Fibroblast of lung (primary cell): ENCODE data around the gene GPR42. TPM values are rescaled to one million over a fixed set of nuclear protein-coding genes. Genes with fewer than 3 reads are reported as not detected.

Experiments
- DNase-seq, 2 donors: peaks; one replicate each; pipeline versions ENCODE4 v3.0.0 to v3.0.0-alpha.2; 2010; ENCODE audit warnings: low read depth in 2 of 2
- H2AFZ ChIP-seq: 2 replicates; pipeline ENCODE4 v1.5.1; 2012; ENCODE audit warnings: low read length, control low read depth, inconsistent platforms
- H3K27ac ChIP-seq: 2 replicates; pipeline ENCODE4 v1.5.1; 2011; ENCODE audit warnings: low read length, control low read depth; ENCODE audit not compliant: insufficient read depth
- H3K27me3 ChIP-seq: 2 replicates; pipeline ENCODE4 v1.5.1; 2011; ENCODE audit warnings: mild to moderate bottlenecking, low read length; ENCODE audit not compliant: control insufficient read depth, insufficient read depth
- H3K36me3 ChIP-seq: 2 replicates; pipeline ENCODE4 v1.5.1; 2011; ENCODE audit warnings: low read length; ENCODE audit not compliant: control insufficient read depth, insufficient read depth
- H3K4me1 ChIP-seq: 2 replicates; pipeline ENCODE4 v1.5.1; 2011; ENCODE audit warnings: low read length; ENCODE audit not compliant: control insufficient read depth, insufficient read depth; ENCODE audit errors: extremely low read depth
- H3K4me2 ChIP-seq: 2 replicates; pipeline ENCODE4 v1.5.1; 2011; ENCODE audit warnings: low read length, control low read depth; ENCODE audit not compliant: insufficient read depth; ENCODE audit errors: extremely low read depth
- H3K4me3 ChIP-seq, 4 experiments: fragments of 200-600 bp in 1 of 4; sonication (generic) in 1 of 4; replicated peaks in 1 of 4; 2 replicates each; pipeline ENCODE4 v1.5.1; 2011 to 2016; ENCODE audit warnings: low read length in 4 of 4, low read depth in 3 of 4, mild to moderate bottlenecking in 3 of 4, control low read depth in 2 of 4, inconsistent platforms in 1 of 4, mixed read lengths in 1 of 4; ENCODE audit not compliant: insufficient read depth in 1 of 4; ENCODE audit errors: control extremely low read depth in 1 of 4
- H3K79me2 ChIP-seq: 2 replicates; pipeline ENCODE4 v1.5.1; 2012; ENCODE audit warnings: mild to moderate bottlenecking, low read length, inconsistent platforms; ENCODE audit not compliant: control insufficient read depth, insufficient read depth
- H3K9ac ChIP-seq: 2 replicates; pipeline ENCODE4 v1.5.1; 2011; ENCODE audit warnings: mild to moderate bottlenecking, low read length, control low read depth; ENCODE audit not compliant: insufficient read depth
- H3K9me3 ChIP-seq: 2 replicates; pipeline ENCODE4 v1.5.1; 2012; ENCODE audit warnings: low read depth, low read length; ENCODE audit not compliant: control insufficient read depth, insufficient read depth
- H4K20me1 ChIP-seq: 2 replicates; pipeline ENCODE4 v1.5.1; 2011; ENCODE audit warnings: low read length; ENCODE audit not compliant: control insufficient read depth, insufficient read depth; ENCODE audit errors: extremely low read depth
- EZH2 ChIP-seq: IDR thresholded peaks from 2 replicates; pipeline ENCODE4 v1.5.1; 2012; ENCODE audit warnings: low read length, control low read depth, mild to moderate bottlenecking; ENCODE audit errors: missing control alignments
- polyA plus RNA-seq, 2 donors: library from polyadenylated mRNA; depleted of rRNA in 1 of 2; stranded (reverse) in 1 of 2; unstranded in 1 of 2; fragments of >200 nt; gene quantifications; 2 replicates each; pipeline ENCODE4 v1.2.1, GENCODE V29; 2011 to 2012; ENCODE audit warnings: missing spikeins in 1 of 2
- total RNA-seq: library from RNA; depleted of rRNA; stranded (reverse); fragments of >200 nt; gene quantifications from 2 replicates; pipeline ENCODE4 v1.2.1, GENCODE V29; 2014
- TF ChIP-seq, protein P1 (sequence below), 2 donors: IDR thresholded peaks in 1 of 2; conservative IDR thresholded peaks in 1 of 2; 1 replicate in 1 of 2; 2 replicates in 1 of 2; pipeline ENCODE4 v1.5.1; 2011 to 2012; ENCODE audit warnings: low read length in 2 of 2, control low read depth in 1 of 2, inconsistent platforms in 1 of 2, low read depth in 1 of 2, mild to moderate bottlenecking in 1 of 2

The GPR42 gene
- total and polyA plus RNA-seq, 2 donors (not counting 1 experiment from before 2014, with no cell fraction given) = not detected

DNA sequence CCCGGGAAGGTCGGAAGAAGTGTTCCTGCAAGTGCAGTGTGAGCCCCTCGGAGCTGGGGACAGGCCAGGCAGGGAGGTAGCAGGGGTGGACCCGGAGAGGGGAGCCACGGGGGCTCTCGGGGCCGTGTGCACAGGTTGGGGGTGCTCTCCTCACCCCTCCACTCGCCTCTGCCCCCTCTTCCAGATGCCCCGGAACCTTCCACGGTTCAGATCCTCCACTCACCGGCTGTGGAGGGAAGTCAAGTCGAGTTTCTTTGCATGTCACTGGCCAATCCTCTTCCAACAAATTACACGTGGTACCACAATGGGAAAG is 32.9 kb upstream of the GPR42 start:
- no peaks in the 10 kb centered on the region for H3K4me1 ChIP-seq
- TF ChIP-seq EZH2 = no peak
- TF ChIP-seq, protein P1, sequence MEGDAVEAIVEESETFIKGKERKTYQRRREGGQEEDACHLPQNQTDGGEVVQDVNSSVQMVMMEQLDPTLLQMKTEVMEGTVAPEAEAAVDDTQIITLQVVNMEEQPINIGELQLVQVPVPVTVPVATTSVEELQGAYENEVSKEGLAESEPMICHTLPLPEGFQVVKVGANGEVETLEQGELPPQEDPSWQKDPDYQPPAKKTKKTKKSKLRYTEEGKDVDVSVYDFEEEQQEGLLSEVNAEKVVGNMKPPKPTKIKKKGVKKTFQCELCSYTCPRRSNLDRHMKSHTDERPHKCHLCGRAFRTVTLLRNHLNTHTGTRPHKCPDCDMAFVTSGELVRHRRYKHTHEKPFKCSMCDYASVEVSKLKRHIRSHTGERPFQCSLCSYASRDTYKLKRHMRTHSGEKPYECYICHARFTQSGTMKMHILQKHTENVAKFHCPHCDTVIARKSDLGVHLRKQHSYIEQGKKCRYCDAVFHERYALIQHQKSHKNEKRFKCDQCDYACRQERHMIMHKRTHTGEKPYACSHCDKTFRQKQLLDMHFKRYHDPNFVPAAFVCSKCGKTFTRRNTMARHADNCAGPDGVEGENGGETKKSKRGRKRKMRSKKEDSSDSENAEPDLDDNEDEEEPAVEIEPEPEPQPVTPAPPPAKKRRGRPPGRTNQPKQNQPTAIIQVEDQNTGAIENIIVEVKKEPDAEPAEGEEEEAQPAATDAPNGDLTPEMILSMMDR (conservative IDR thresholded peaks at IDR 0.05 in 1 of 2, IDR thresholded peaks at IDR 0.05 in 1 of 2; ENCODE audit: low read depth in 1 of 2, low read length in 2 of 2) = no peak
- H2AFZ ChIP-seq = no peak overlapping the region
- H3K27me3 ChIP-seq = no peaks in the 10 kb centered on the region
- no peaks in the 10 kb centered on the region for H4K20me1 ChIP-seq
- H3K4me2 ChIP-seq = no peak overlapping the region
- no peaks in the 10 kb centered on the region for H3K36me3 ChIP-seq
- H3K9ac ChIP-seq = no peak overlapping the region
- no peak overlapping the region for H3K27ac ChIP-seq
- no peaks in the 10 kb centered on the region for H3K9me3 ChIP-seq
- H3K79me2 ChIP-seq = no peaks in the 10 kb centered on the region
- no peak for DNase-seq
- no peak overlapping the region for H3K4me3 ChIP-seq

- no peak for DNase-seq
- Histone ChIP-seq H3K4me2 (no peak overlapping the region), H3K36me3 (no peaks in the 10 kb centered on the region), H3K27me3 (no peaks in the 10 kb centered on the region), H3K9me3 (no peaks in the 10 kb centered on the region), H3K9ac (no peak overlapping the region), H3K4me1 (no peaks in the 10 kb centered on the region), H4K20me1 (no peaks in the 10 kb centered on the region), H3K4me3 (no peak overlapping the region), H2AFZ (no peak overlapping the region), H3K27ac (no peak overlapping the region), H3K79me2 (no peaks in the 10 kb centered on the region)
- TF ChIP-seq EZH2 = no peak
- TF ChIP-seq, protein P1 (conservative IDR thresholded peaks at IDR 0.05 in 1 of 2, IDR thresholded peaks at IDR 0.05 in 1 of 2; ENCODE audit: low read depth in 1 of 2, low read length in 2 of 2) = no peak
Measured at GRCh38 chr19:35340431-35340830, 30.4 kb upstream of the GPR42 start.

DNA sequence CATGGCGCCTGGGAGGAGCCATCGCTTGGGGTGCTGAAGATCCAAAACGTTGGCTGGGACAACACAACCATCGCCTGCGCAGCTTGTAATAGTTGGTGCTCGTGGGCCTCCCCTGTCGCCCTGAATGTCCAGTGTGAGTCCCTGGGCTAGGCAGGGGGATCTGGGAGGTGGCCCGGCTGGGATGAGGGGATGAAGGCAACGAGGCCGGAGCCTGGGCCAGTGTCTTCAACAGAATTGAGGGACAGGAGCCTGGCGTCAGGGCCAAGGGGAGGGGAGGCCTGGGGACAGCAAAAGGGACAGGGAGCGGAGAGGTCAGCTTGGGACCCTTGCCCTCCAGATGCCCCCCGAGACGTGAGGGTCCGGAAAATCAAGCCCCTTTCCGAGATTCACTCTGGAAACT is 29.9 kb upstream of the GPR42 start:
- TF ChIP-seq EZH2 = no peak
- TF ChIP-seq, protein P1 (conservative IDR thresholded peaks at IDR 0.05 in 1 of 2, IDR thresholded peaks at IDR 0.05 in 1 of 2; ENCODE audit: low read depth in 1 of 2, low read length in 2 of 2) = no peak
- Histone ChIP-seq H3K4me3 (no peak overlapping the region), H3K27me3 (no peaks in the 10 kb centered on the region), H3K79me2 (no peaks in the 10 kb centered on the region), H3K9ac (no peak overlapping the region), H3K27ac (no peak overlapping the region), H3K4me2 (no peak overlapping the region), H3K4me1 (no peaks in the 10 kb centered on the region), H4K20me1 (no peaks in the 10 kb centered on the region), H3K9me3 (no peaks in the 10 kb centered on the region), H3K36me3 (no peaks in the 10 kb centered on the region), H2AFZ (no peak overlapping the region)
- DNase-seq = no peak
